HG03159 (cell line): ENCODE data around the gene FZD10.

Source experiments
- ATAC-seq: cut with Tn5 transposase; IDR thresholded peaks from one replicate; pipeline ENCODE4 v1.9.1; 2021; ENCODE audit warnings: mild to moderate bottlenecking, moderate library complexity; ENCODE audit not compliant: unreplicated experiment

The FZD10 gene

DNA sequence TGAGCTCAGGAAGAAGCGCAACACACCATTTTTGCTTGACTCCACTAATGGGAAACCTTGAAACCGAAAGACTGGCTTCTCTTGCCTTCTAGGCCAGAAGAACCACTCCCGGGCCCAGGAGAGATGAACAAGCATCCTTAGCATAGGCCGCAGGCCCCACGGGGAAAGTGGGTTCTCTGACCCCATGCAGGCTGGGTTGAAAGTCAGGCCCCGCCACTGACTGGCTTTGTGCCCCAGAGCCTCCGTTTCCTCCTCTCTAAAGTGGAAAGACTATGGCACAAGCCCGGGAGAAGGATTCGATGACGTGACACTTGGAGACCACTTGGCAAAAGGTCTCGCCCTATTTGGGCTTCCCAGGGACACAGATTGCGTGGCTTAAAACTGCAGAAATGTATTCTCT, 9.9 kb upstream of the FZD10 start:
- ATAC-seq, result no peak

GRCh38 chr12:130153803-130154202, 8.5 kb upstream of the FZD10 start:
- ATAC-seq, result no peak

GRCh38 chr12:130154276-130155070, 7.8 kb upstream of the FZD10 start:
- ATAC-seq, result no peak

GRCh38 chr12:130155416-130156073, 6.7 kb upstream of the FZD10 start:
- no peak for ATAC-seq

- no peak for ATAC-seq
Observed at GRCh38 chr12:130156652-130157275, 5.5 kb upstream of the FZD10 start.

GRCh38 chr12:130157998-130158753, 4.1 kb upstream of the FZD10 start:
- ATAC-seq, result no peak

- ATAC-seq, result no peak
Observed at GRCh38 chr12:130158754-130159059, 3.6 kb upstream of the FZD10 start.

DNA sequence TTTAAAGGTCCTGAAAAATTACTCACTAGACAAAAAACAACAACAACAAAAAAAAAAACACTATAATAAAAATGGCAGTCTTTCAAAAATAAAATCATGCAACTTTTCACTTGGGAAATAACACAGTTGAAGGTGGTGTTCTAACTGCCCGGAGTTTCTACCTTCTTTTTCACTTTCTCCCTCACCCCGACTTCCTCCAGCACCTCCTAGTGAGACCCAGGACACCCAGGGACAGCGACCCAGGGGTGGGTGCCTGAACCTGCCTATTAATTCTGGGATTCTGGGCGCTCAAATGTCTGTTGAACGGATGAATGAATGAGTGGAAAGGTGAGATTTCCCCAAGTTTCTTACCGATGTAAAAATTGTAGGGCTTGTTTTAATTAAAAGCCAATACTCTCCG, 2.0 kb upstream of the FZD10 start:
- no peak for ATAC-seq

DNA sequence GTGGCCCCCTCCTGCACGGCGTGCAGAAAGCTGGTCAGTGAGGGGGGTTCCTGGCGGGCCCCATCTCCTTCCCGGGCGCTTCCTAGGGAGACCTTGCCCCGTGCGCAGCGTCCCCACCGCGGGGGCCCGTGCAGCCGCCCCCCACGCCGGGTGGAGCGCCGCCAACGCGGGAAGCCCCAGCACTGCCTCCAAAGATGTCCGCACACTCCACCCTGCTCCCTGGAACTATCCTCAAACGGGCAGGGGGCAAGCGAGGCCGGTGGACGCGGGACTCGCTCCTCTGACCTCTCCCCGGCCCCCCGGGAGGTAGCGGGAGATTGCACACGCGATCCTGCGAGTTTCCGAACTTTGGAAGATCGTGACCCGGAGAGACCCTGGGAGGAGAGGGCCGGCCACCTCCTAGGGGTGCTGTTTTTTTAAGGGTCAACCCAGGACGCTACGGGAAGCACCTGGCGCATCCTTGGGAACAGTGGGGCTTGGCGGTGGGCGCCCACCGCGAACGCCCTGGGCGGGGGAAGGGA, 1.5 kb upstream of the FZD10 start:
- ATAC-seq, result no peak

DNA sequence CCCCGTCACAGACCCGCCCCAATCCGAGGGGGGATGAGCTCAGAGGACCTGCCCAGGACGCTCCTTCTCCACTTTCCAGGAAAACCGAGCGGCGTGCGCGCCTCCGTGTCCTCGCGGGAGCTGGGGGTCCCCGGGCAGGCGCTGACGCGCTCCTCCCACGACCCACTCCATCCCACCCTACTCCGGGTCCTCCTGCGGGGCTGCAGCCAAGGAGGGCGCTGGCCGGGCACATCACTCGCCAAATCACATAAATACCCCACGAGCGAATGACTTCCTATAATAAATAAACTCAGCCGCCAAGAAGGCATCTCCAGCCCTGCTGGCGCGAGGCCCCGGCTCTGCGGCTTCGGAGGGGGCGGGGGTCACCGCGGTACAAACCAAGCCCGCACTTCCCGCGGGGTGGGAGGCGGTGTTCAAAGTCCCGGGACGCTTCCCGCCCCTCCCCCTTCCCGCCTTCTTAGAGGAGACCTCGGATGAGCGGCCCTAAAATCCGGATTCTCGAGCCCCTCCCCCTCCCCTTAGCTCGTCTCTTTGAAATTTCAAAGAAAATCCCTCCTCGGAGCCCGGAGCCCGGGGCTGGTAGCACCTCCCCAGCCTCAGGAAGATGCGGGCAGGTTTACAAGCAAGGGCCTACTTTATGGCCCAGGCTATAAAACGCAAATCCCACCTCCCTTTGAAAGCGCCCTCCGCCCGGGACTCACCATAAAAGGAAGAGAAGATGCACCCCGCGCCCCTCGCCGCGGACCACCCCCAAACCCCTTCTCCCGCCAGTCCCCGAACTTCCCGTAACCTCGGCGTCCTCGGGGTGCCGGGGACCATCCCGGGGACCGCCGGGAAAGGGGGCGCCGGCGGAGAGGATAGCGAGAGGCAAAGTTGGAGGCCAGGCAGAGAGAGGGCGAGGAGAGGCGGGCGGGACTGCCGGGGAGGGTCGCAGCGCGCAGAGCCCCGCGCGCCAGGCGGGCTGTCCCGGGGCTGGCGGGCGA, 712 bp upstream of the FZD10 start:
- no peak for ATAC-seq

- ATAC-seq, result no peak
Observed at GRCh38 chr12:130162745-130163460, 639 bp downstream of the FZD10 start.

DNA sequence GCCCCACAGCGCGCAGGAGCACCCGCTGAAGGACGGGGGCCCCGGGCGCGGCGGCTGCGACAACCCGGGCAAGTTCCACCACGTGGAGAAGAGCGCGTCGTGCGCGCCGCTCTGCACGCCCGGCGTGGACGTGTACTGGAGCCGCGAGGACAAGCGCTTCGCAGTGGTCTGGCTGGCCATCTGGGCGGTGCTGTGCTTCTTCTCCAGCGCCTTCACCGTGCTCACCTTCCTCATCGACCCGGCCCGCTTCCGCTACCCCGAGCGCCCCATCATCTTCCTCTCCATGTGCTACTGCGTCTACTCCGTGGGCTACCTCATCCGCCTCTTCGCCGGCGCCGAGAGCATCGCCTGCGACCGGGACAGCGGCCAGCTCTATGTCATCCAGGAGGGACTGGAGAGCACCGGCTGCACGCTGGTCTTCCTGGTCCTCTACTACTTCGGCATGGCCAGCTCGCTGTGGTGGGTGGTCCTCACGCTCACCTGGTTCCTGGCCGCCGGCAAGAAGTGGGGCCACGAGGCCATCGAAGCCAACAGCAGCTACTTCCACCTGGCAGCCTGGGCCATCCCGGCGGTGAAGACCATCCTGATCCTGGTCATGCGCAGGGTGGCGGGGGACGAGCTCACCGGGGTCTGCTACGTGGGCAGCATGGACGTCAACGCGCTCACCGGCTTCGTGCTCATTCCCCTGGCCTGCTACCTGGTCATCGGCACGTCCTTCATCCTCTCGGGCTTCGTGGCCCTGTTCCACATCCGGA, 1.4 kb downstream of the FZD10 start:
- ATAC-seq, result no peak

DNA sequence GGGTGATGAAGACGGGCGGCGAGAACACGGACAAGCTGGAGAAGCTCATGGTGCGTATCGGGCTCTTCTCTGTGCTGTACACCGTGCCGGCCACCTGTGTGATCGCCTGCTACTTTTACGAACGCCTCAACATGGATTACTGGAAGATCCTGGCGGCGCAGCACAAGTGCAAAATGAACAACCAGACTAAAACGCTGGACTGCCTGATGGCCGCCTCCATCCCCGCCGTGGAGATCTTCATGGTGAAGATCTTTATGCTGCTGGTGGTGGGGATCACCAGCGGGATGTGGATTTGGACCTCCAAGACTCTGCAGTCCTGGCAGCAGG, 1.9 kb downstream of the FZD10 start:
- ATAC-seq, result no peak

GRCh38 chr12:130164936-130165335, 2.7 kb downstream of the FZD10 start:
- ATAC-seq, result no peak

DNA sequence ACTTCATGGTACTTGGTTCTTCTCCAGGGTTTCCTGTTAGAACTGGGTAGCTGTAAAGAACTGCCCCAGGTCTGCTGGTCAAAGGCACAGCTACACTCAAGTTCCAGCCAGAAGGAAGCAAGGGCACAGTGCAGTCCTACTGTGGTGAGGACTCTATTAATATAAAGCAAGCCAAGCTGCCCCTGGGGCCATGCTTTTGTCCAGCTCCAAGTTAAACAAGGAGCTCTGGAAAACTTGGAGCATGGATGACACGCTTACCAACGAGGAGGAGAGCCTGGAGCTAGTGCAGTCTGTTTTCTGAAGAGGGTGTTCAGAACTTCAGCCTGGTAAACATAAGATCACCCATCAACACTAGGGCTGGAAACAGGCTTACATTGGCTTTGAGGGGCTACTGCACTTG, 4.0 kb downstream of the FZD10 start:
- ATAC-seq, result no peak

DNA sequence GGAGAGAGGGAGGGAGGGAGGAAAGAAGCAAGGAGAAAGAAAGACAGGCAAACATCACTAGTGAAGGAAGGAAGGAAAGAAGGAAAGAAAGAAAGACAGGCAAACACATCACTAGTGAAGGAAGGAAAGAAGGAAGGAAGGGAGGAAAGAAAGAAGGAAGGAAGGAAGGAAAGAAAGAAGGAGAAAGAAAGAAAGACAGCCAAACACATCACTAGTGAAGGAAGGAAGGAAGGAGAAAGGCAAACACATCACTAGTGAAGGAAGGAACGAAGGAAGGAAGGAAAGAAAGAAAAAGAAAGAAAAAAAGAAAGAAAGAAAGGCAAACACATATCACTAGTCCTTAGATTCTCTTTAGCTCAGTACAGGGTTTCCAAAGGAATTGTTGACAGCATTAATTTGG, 5.3 kb downstream of the FZD10 start:
- no peak for ATAC-seq

DNA sequence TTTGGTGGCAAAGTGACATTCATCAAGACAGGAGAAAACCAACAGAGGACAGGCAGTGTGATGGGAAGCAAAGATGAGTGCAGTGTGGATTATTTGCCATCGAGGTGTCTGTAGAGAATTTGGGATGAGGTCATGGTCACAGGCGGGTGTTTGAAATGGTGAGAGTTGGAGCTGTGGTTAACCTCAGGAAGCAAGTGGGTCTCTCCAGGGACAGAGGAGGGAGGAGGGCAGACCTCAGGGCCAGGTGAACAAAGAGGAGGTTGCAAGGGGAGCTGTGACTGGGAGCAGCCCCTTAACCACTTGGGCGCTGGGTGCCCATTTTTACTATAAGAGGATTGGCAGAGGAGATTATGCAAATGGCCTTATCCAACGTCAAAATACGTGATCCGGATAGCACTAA, 7.0 kb downstream of the FZD10 start:
- ATAC-seq, result no peak

DNA sequence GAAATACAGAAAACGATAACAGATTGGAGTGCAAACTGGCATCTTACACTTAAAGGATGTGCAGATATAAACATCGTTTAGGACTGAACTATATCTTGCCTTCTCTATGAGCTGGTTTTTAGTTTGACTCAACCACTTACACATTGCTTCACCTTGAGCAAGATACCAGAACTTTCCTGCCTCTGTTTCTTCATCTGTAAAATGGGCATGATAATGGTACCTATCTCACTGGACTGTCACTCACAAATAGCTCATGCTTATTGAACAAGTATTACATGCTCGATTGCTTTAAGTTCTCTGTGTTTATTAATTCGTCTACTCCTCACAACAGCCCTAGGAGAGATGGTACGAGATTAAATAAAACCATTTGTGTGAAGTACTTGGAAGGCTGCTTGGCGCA, 7.7 kb downstream of the FZD10 start:
- no peak for ATAC-seq

GRCh38 chr12:130170611-130171010, 8.3 kb downstream of the FZD10 start:
- no peak for ATAC-seq
